GM12864 (cell line): Measurements from ENCODE around the gene SEMA5A.

Source experiments
- DNase-seq: peaks from one replicate; pipeline ENCODE4 v3.0.0-alpha.2; 2011; ENCODE audit warnings: low read depth
- H3K4me3 ChIP-seq: 2 replicates; pipeline ENCODE4 v1.5.1; 2011; ENCODE audit warnings: mild to moderate bottlenecking, low read depth, low read length, control low read depth
- TF ChIP-seq, protein P1 (sequence below): IDR thresholded peaks from 2 replicates; pipeline ENCODE4 v1.5.1; 2011; ENCODE audit warnings: low read depth, mild to moderate bottlenecking, moderate library complexity, low read length, control low read depth, inconsistent platforms; ENCODE audit errors: missing control alignments

The SEMA5A gene

DNA sequence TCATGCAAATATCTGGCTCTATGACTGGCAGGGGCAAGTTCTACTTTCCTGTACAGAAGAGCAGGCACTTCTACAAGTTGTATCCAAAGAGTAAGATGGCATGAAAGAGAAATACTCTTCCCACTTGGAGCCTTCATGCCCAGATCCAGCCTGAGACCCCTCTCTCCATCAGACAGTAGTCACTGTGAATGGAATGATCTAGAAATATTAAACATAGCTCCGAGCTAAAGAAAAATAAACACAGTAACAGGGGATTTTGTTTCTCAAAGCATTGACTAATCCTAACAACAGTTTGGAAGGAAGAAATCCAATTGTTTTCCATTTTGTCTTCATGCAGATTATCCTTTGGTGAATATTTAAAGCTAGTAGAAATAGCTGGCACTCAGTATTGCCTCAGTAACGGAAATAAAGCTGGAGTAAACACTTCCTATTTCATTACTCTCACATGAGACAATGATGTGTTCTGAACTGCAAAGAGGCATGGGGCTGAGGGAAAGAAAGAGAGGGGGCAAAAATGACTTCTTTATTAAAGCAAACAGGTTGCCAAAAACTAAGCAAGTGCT, 100.0 kb downstream of the SEMA5A start:
- H3K4me3 ChIP-seq = no peak overlapping the region
- no peak for DNase-seq
- TF ChIP-seq, protein P1, sequence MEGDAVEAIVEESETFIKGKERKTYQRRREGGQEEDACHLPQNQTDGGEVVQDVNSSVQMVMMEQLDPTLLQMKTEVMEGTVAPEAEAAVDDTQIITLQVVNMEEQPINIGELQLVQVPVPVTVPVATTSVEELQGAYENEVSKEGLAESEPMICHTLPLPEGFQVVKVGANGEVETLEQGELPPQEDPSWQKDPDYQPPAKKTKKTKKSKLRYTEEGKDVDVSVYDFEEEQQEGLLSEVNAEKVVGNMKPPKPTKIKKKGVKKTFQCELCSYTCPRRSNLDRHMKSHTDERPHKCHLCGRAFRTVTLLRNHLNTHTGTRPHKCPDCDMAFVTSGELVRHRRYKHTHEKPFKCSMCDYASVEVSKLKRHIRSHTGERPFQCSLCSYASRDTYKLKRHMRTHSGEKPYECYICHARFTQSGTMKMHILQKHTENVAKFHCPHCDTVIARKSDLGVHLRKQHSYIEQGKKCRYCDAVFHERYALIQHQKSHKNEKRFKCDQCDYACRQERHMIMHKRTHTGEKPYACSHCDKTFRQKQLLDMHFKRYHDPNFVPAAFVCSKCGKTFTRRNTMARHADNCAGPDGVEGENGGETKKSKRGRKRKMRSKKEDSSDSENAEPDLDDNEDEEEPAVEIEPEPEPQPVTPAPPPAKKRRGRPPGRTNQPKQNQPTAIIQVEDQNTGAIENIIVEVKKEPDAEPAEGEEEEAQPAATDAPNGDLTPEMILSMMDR = no peak

DNA sequence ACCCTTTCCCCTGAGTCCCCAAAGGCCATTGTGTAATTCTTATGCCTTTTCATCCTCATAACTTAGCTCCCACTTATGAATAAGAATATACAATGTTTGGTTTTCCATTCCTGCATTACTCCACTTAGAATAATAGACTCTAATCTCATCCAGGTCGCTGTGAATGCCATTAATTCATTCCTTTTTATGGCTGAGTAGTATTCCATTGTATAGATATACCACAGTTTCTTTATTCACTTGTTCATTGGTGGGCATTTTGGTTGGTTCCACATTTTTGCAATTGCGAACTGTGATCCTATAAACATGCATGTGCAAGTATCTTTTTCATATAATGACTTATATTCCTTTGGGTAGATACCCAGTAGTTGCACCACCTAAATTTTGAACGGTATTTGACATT, 101.5 kb downstream of the SEMA5A start:
- no peak for DNase-seq
- no peak overlapping the region for H3K4me3 ChIP-seq
- TF ChIP-seq, protein P1 = no peak

GRCh38 chr5:9441610-9442009, 104.3 kb downstream of the SEMA5A start:
- TF ChIP-seq, protein P1 = no peak
- no peak overlapping the region for H3K4me3 ChIP-seq
- DNase-seq = no peak

DNA sequence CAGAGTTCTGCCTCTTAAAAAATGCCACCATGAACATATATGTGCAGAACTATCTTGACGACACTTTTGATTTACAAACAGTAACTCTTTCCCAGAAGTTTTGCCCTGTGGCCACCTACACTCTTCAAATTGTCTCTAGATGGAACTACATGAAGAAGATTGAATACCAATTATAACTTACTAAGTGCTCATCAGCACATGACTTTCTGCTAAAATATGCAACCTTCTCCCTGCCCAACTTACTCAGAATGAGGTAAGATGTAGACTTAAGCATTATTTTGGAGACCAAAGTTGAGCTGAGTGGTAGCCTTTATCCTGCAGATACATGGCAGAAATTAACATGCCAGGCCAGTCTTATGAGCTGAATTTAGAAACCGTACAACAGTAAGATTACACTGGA, 105.4 kb downstream of the SEMA5A start:
- DNase-seq = no peak
- no peak overlapping the region for H3K4me3 ChIP-seq
- TF ChIP-seq, protein P1 = no peak

DNA sequence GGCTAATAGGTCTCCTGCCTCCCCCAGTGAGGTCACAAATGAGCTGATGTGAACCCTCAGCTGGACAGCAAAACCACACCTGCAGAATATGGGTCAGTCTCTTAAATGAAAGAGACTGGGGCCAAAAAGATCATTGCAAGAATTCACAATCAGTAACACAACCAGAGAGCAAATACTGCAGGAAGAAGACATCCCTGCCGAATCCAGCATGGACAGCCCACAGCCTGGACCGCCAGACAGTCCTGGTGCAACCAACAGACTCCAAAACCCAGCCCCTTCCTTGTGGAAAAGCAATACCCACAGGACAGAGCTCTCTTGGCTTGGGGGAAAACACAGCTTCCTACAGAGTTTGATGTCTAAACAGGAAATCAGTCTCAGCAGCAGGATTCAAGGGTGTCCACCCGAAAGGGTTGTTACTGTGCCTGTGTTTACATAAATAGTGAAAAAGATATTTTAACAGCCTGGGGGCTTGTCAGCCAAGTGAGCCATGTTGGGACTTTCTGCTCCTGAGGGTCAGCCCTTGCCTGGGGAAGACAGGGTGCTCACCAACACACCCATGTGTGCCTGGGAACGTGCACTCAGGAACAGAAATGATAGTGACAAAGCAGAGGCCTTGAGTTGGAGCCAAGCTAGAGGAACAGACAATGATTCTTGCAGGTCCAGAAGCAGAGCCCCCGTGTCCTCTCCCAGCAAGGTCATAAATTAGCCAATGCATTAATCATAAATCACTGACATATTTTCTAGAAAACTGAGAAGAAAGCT, 106.2 kb downstream of the SEMA5A start:
- no peak overlapping the region for H3K4me3 ChIP-seq
- DNase-seq = no peak
- TF ChIP-seq, protein P1 = no peak

GRCh38 chr5:9438596-9439354, 107.1 kb downstream of the SEMA5A start:
- DNase-seq = no peak
- no peak overlapping the region for H3K4me3 ChIP-seq
- TF ChIP-seq, protein P1 = no peak
